ENCODE measurements around the gene OTUB1. TPM values are rescaled to one million over a fixed set of nuclear protein-coding genes. Genes with fewer than 3 reads are reported as not detected.
A peak's percentile ranks its signal among the peaks of the same experiment; 100 is the strongest.

OTUB1 gene
- total RNA-seq, 3 donors from 2014 or later, result 60.1 to 70.3 (median 64.1) TPM

DNA sequence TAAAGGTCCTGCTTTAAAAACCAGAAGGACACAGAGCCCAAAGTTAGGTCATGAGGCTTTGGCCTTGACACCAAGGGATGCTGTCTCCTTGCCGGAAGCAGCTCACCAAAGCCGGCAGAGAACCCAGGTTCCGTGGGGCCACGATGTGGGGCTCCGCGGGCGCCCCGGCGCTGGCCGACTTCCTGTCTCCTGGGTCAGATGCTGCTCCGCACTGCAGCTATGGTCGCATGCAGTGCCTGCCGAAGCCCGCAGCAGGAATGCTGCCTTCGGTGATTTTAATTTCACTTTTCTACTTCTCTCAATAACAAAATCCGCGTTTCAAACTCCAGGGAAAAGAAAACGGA is 454 bp upstream of the OTUB1 start:
- peaks cover 19% of the 10 kb centered on the region for H3K4me1 ChIP-seq (ENCODE audit: low read depth)
- TF ChIP-seq, protein P1, sequence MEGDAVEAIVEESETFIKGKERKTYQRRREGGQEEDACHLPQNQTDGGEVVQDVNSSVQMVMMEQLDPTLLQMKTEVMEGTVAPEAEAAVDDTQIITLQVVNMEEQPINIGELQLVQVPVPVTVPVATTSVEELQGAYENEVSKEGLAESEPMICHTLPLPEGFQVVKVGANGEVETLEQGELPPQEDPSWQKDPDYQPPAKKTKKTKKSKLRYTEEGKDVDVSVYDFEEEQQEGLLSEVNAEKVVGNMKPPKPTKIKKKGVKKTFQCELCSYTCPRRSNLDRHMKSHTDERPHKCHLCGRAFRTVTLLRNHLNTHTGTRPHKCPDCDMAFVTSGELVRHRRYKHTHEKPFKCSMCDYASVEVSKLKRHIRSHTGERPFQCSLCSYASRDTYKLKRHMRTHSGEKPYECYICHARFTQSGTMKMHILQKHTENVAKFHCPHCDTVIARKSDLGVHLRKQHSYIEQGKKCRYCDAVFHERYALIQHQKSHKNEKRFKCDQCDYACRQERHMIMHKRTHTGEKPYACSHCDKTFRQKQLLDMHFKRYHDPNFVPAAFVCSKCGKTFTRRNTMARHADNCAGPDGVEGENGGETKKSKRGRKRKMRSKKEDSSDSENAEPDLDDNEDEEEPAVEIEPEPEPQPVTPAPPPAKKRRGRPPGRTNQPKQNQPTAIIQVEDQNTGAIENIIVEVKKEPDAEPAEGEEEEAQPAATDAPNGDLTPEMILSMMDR (IDR thresholded peaks at IDR 0.05), result no peak
- intact Hi-C loops (cut with DNase I, micrococcal nuclease), result no loop called here
- peak; percentile 63 for ATAC-seq
- DNase-seq, result peak; percentile 58 to 84 (median 74)
- no peaks in the 10 kb centered on the region for H3K9me3 ChIP-seq
- peak overlapping the region; percentile 94 for H3K4me3 ChIP-seq
- H3K36me3 ChIP-seq (ENCODE audit: low read depth), result no peaks in the 10 kb centered on the region

DNA sequence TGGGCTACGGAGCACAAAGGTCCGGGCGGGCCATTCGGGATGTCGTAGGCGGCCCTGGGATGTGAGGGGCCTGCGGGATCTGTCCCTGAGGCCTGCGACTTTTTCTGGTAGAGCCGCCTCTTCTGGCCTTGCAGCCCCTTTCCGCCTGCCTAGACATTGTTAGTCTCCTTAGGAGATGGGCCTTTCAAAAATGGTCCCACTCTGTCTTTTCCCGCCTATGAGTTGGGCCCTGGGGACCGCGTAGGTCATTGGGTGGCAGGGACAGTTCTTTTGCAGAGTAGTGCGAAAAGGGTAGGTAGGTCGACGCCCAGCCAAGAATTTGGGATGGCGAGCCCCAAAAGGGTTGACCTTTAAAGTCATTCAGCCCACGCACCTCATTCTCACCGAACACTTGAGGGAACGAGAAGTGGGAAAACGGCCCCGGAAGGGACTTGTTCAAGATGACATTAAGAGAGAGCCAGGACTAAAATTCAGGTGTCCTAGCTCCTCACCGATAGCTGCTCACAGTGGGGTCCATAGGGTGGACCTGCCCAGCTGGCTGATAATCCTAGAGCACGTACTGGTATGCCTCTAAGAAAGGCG is 785 bp downstream of the OTUB1 start:
- Histone ChIP-seq H3K4me3 (peak overlapping the region; percentile 94), H3K4me1 (ENCODE audit: low read depth) (peaks cover 19% of the 10 kb centered on the region), H3K9me3 (no peaks in the 10 kb centered on the region), H3K36me3 (ENCODE audit: low read depth) (no peaks in the 10 kb centered on the region)
- TF ChIP-seq, protein P1 (IDR thresholded peaks at IDR 0.05), result no peak
- ATAC-seq, result no peak
- intact Hi-C loops (cut with DNase I, micrococcal nuclease), result no loop called here
- no peak for DNase-seq

DNA sequence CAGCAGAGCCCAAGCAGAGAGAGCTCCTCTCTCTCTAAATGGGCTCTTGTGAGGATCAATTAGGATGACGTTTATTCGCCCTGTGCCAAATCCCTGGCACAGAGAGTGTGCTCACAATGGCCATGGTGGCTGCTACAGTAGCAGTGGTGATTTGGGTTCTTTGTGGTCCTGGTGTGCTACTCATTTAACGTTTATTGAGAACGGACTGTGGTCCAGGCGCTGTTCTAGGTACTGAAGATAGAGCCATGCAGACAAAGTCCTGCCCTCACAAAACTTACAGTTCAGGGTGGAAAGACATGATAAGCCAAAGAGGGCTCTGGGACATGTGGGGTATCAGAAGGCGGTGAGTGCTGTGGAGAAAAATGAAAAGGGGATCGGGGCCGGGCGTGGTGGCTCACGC is 5.3 kb downstream of the OTUB1 start:
- no peak for DNase-seq
- intact Hi-C loops (cut with DNase I, micrococcal nuclease), result no loop called here
- Histone ChIP-seq H3K9me3 (no peaks in the 10 kb centered on the region), H3K36me3 (ENCODE audit: low read depth) (no peaks in the 10 kb centered on the region), H3K4me1 (ENCODE audit: low read depth) (peaks cover 10% of the 10 kb centered on the region), H3K4me3 (no peak overlapping the region)
- TF ChIP-seq, protein P1 (IDR thresholded peaks at IDR 0.05), result no peak
- ATAC-seq, result no peak

DNA sequence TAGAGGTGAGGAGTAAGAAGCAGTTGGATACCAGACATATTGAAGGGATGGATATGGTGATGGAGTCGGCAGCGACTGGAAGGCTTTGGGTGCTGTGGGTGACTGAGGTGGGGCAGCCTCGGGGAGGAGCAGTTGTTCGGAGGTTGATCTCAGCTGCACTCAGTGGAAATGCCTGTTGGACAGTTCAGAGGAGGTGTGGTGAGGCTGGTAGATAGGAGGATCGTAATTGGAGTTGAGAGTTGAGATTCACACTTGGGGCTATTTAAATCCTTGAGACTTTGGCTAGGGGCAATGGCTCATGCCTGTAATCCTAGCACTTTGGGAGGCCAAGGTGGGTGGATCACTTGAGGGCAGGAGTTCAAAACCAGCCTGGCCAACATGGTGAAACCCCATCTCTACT is 6.9 kb downstream of the OTUB1 start:
- ATAC-seq (no peak), DNase-seq (no peak)
- TF ChIP-seq, protein P1 (IDR thresholded peaks at IDR 0.05), result no peak
- Histone ChIP-seq H3K9me3 (no peaks in the 10 kb centered on the region), H3K4me1 (ENCODE audit: low read depth) (no peaks in the 10 kb centered on the region), H3K4me3 (no peak overlapping the region), H3K36me3 (ENCODE audit: low read depth) (peaks cover 10% of the 10 kb centered on the region)
- intact Hi-C loops (cut with DNase I, micrococcal nuclease), result no loop called here

DNA sequence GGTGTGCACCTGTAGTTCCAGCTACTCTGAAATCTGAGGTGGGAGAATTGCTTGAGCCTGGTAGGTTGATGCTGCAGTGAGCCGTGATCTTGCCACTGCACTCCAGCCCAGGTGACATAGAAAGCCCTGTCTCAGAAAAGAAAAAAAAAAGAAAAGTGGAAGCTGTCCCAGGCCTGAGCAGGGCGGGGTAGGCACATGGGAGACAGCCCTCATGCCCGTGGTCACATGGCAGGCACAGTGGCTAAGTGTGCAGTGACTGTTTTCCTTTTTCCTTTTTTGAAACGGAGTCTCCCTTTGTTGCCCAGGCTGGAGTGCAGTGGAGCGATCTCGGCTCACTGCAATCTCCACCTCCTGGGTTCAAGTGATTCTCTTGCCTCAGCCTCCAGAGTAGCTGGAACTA is 7.8 kb downstream of the OTUB1 start:
- peak; percentile 33 for ATAC-seq
- intact Hi-C loops (cut with DNase I, micrococcal nuclease), result no loop called here
- TF ChIP-seq, protein P1 (IDR thresholded peaks at IDR 0.05), result no peak
- Histone ChIP-seq H3K4me3 (no peak overlapping the region), H3K4me1 (ENCODE audit: low read depth) (peaks cover under 1% of the 10 kb centered on the region), H3K36me3 (ENCODE audit: low read depth) (peaks cover 10% of the 10 kb centered on the region), H3K9me3 (no peaks in the 10 kb centered on the region)
- no peak for DNase-seq

DNA sequence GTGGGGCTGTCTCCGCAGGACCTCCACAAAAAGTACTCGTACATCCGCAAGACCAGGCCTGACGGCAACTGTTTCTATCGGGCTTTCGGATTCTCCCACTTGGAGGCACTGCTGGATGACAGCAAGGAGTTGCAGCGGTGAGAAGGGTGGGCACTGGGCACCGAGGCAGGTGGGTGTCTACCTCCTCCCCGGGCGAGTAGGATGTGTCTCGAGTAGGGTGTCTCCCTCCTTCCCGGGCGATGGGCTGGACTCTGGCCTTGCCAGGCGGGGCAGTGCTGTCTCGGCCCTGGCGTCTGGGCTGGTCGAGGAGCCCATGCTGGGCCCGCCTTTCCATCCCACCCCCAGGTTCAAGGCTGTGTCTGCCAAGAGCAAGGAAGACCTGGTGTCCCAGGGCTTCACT is 10.3 kb downstream of the OTUB1 start:
- ATAC-seq, result no peak
- H3K4me1 ChIP-seq (ENCODE audit: low read depth), result peaks cover 15% of the 10 kb centered on the region
- no peak for DNase-seq
- peaks cover 10% of the 10 kb centered on the region for H3K36me3 ChIP-seq (ENCODE audit: low read depth)
- no peaks in the 10 kb centered on the region for H3K9me3 ChIP-seq
- intact Hi-C loops (cut with DNase I, micrococcal nuclease), result no loop called here
- TF ChIP-seq, protein P1 (IDR thresholded peaks at IDR 0.05), result no peak
- no peak overlapping the region for H3K4me3 ChIP-seq

Data from mucosa of descending colon (tissue), 3 donors.